ENCODE data around the gene SMIM45.

- TF ChIP-seq CTCF (IDR thresholded peaks at IDR 0.05; ENCODE audit: extremely low read depth in 1 of 2, insufficient read depth in 1 of 2, low read depth in 1 of 2, low read length in 2 of 2) (no peak), POLR2A (IDR thresholded peaks at IDR 0.05; ENCODE audit: low read depth, low read length) (no peak), POLR2AphosphoS5 (IDR thresholded peaks at IDR 0.05; ENCODE audit: insufficient read depth, low read depth, low read length) (no peak), MYC (IDR thresholded peaks at IDR 0.05; ENCODE audit: low read depth, low read length) (no peak), MAX (IDR thresholded peaks at IDR 0.05; ENCODE audit: insufficient read depth, insufficient read length) (no peak), JUN (IDR thresholded peaks at IDR 0.05; ENCODE audit: borderline replicate concordance, insufficient read depth, insufficient read length, low read depth) (no peak), FOS (IDR thresholded peaks at IDR 0.05; ENCODE audit: borderline replicate concordance, insufficient read depth, low read length) (no peak)
Measured at GRCh38 chr22:41939981-41940831, 11.7 kb upstream of the SMIM45 start.

All from endothelial cell of umbilical vein (primary cell).